ENCODE measurements around the gene GPR65.

The GPR65 gene

GRCh38 chr14:88030892-88031291 lies 26.0 kb downstream of the GPR65 start:
- no peaks in the 10 kb centered on the region for H4K20me1 ChIP-seq
- TF ChIP-seq Cebpa-rat (IDR thresholded peaks at IDR 0.05), result no peak
- no peaks in the 10 kb centered on the region for H3K9me3 ChIP-seq
- no peak overlapping the region for H3K4me3 ChIP-seq
- H3K27me3 ChIP-seq, result no peaks in the 10 kb centered on the region
- H3K27ac ChIP-seq, result no peak overlapping the region
- H3K9ac ChIP-seq, result no peak overlapping the region
- no peak overlapping the region for H3K4me2 ChIP-seq
- H3K36me3 ChIP-seq, result no peaks in the 10 kb centered on the region
- H3K4me1 ChIP-seq, result peaks cover 15% of the 10 kb centered on the region

- H3K4me3 ChIP-seq, result no peak overlapping the region
Measured at GRCh38 chr14:88032373-88032772, 27.4 kb downstream of the GPR65 start.

GRCh38 chr14:88034076-88034475 lies 29.1 kb downstream of the GPR65 start:
- Histone ChIP-seq H3K4me1 (no peaks in the 10 kb centered on the region), H4K20me1 (no peaks in the 10 kb centered on the region), H3K9me3 (no peaks in the 10 kb centered on the region), H3K4me2 (no peak overlapping the region), H3K27me3 (no peaks in the 10 kb centered on the region), H3K36me3 (no peaks in the 10 kb centered on the region), H3K27ac (no peak overlapping the region), H3K9ac (no peak overlapping the region), H3K4me3 (no peak overlapping the region)
- TF ChIP-seq Cebpa-rat (IDR thresholded peaks at IDR 0.05), result no peak

More at GRCh38 chr14:88032373-88032772, 27.4 kb downstream of the GPR65 start:
- no peaks in the 10 kb centered on the region for H3K9me3 ChIP-seq
- no peak overlapping the region for H3K27ac ChIP-seq
- TF ChIP-seq Cebpa-rat (IDR thresholded peaks at IDR 0.05), result no peak
- no peak overlapping the region for H3K4me2 ChIP-seq
- no peaks in the 10 kb centered on the region for H3K36me3 ChIP-seq
- H4K20me1 ChIP-seq, result no peaks in the 10 kb centered on the region
- no peak overlapping the region for H3K9ac ChIP-seq
- H3K27me3 ChIP-seq, result no peaks in the 10 kb centered on the region
- H3K4me1 ChIP-seq, result peaks cover 5% of the 10 kb centered on the region

GRCh38 chr14:88036422-88036821 lies 31.5 kb downstream of the GPR65 start:
- Histone ChIP-seq H3K4me2 (no peak overlapping the region), H3K4me3 (no peak overlapping the region)
- TF ChIP-seq Cebpa-rat (IDR thresholded peaks at IDR 0.05), result no peak

GRCh38 chr14:88037325-88037724 lies 32.4 kb downstream of the GPR65 start:
- Histone ChIP-seq H4K20me1 (no peaks in the 10 kb centered on the region), H3K4me1 (no peaks in the 10 kb centered on the region), H3K4me3 (no peak overlapping the region), H3K9ac (no peak overlapping the region), H3K9me3 (no peaks in the 10 kb centered on the region), H3K36me3 (no peaks in the 10 kb centered on the region), H3K4me2 (no peak overlapping the region), H3K27me3 (no peaks in the 10 kb centered on the region), H3K27ac (no peak overlapping the region)
- TF ChIP-seq Cebpa-rat (IDR thresholded peaks at IDR 0.05), result no peak

More at GRCh38 chr14:88036422-88036821, 31.5 kb downstream of the GPR65 start:
- H3K27ac ChIP-seq, result no peak overlapping the region
- H3K36me3 ChIP-seq, result no peaks in the 10 kb centered on the region
- no peaks in the 10 kb centered on the region for H3K9me3 ChIP-seq
- no peak overlapping the region for H3K9ac ChIP-seq
- H4K20me1 ChIP-seq, result no peaks in the 10 kb centered on the region
- no peaks in the 10 kb centered on the region for H3K4me1 ChIP-seq
- no peaks in the 10 kb centered on the region for H3K27me3 ChIP-seq

GRCh38 chr14:88039197-88039596 lies 34.3 kb downstream of the GPR65 start:
- Histone ChIP-seq H3K4me3 (no peak overlapping the region), H3K9ac (no peak overlapping the region), H3K27ac (no peak overlapping the region), H3K9me3 (no peaks in the 10 kb centered on the region), H3K27me3 (no peaks in the 10 kb centered on the region), H3K36me3 (no peaks in the 10 kb centered on the region), H3K4me1 (no peaks in the 10 kb centered on the region), H4K20me1 (no peaks in the 10 kb centered on the region), H3K4me2 (no peak overlapping the region)
- TF ChIP-seq Cebpa-rat (IDR thresholded peaks at IDR 0.05), result no peak

- Histone ChIP-seq H3K9me3 (no peaks in the 10 kb centered on the region), H3K4me2 (no peak overlapping the region), H3K4me1 (no peaks in the 10 kb centered on the region), H3K4me3 (no peak overlapping the region), H3K36me3 (no peaks in the 10 kb centered on the region), H4K20me1 (no peaks in the 10 kb centered on the region), H3K27ac (no peak overlapping the region), H3K27me3 (no peaks in the 10 kb centered on the region), H3K9ac (no peak overlapping the region)
- no peak for TF ChIP-seq Cebpa-rat (IDR thresholded peaks at IDR 0.05)
Measured at GRCh38 chr14:88040146-88040545, 35.2 kb downstream of the GPR65 start.

- no peaks in the 10 kb centered on the region for H3K4me1 ChIP-seq
- no peaks in the 10 kb centered on the region for H3K27me3 ChIP-seq
- no peaks in the 10 kb centered on the region for H3K9me3 ChIP-seq
- H3K4me3 ChIP-seq, result no peak overlapping the region
- TF ChIP-seq Cebpa-rat (IDR thresholded peaks at IDR 0.05), result no peak
- H3K9ac ChIP-seq, result no peak overlapping the region
- no peak overlapping the region for H3K27ac ChIP-seq
- H3K4me2 ChIP-seq, result no peak overlapping the region
- no peaks in the 10 kb centered on the region for H4K20me1 ChIP-seq
- H3K36me3 ChIP-seq, result no peaks in the 10 kb centered on the region
Measured at GRCh38 chr14:88043529-88044443, 38.9 kb downstream of the GPR65 start.

GRCh38 chr14:88044444-88044758 lies 39.5 kb downstream of the GPR65 start:
- no peaks in the 10 kb centered on the region for H4K20me1 ChIP-seq
- TF ChIP-seq Cebpa-rat (IDR thresholded peaks at IDR 0.05), result no peak
- H3K4me1 ChIP-seq, result no peaks in the 10 kb centered on the region
- no peak overlapping the region for H3K27ac ChIP-seq
- no peak overlapping the region for H3K4me2 ChIP-seq
- no peak overlapping the region for H3K9ac ChIP-seq
- no peaks in the 10 kb centered on the region for H3K9me3 ChIP-seq
- H3K27me3 ChIP-seq, result no peaks in the 10 kb centered on the region
- H3K36me3 ChIP-seq, result no peaks in the 10 kb centered on the region
- H3K4me3 ChIP-seq, result no peak overlapping the region

- Histone ChIP-seq H4K20me1 (no peaks in the 10 kb centered on the region), H3K36me3 (no peaks in the 10 kb centered on the region), H3K4me2 (no peak overlapping the region), H3K4me3 (no peak overlapping the region), H3K27me3 (no peaks in the 10 kb centered on the region), H3K9ac (no peak overlapping the region), H3K4me1 (no peaks in the 10 kb centered on the region), H3K9me3 (no peaks in the 10 kb centered on the region), H3K27ac (no peak overlapping the region)
- TF ChIP-seq Cebpa-rat (IDR thresholded peaks at IDR 0.05), result no peak
Measured at GRCh38 chr14:88044776-88045446, 40.0 kb downstream of the GPR65 start.

All from BLaER1 (cell line).